Neural cell (in vitro differentiated cells): Measurements from ENCODE around the gene CNTNAP2. TPM values are rescaled to one million over a fixed set of nuclear protein-coding genes. Genes with fewer than 3 reads are reported as not detected.

Experiments used
- H2AFZ ChIP-seq: fragments of 200-600, 300-800 bp; sonication (generic), shearing (Covaris generic); 2 replicates; pipeline ENCODE4 v1.6.0; 2014; ENCODE audit warnings: low read depth, mild to moderate bottlenecking, antibody characterized with exemption, low read length, moderate library complexity
- H3F3A ChIP-seq: fragments of 200-600 bp; shearing (Covaris generic); 2 replicates; pipeline ENCODE4 v1.6.1; 2016; ENCODE audit warnings: mild to moderate bottlenecking, moderate library complexity, mixed read lengths, antibody characterized with exemption, low read length; ENCODE audit not compliant: insufficient read depth, poor library complexity, severe bottlenecking
- H3K27ac ChIP-seq: fragments of 200-600, 300-800 bp; sonication (generic), shearing (Covaris generic); 2 replicates; pipeline ENCODE4 v1.5.1; 2014; ENCODE audit warnings: mild to moderate bottlenecking, low read length, moderate library complexity
- H3K27me3 ChIP-seq: fragments of 300-800, 200-600 bp; sonication (generic), shearing (Covaris generic); 2 replicates; pipeline ENCODE4 v1.6.0; 2014; ENCODE audit warnings: mild to moderate bottlenecking, low read depth, low read length, moderate library complexity; ENCODE audit not compliant: insufficient read depth
- H3K36me3 ChIP-seq: fragments of 300-800, 200-600 bp; sonication (generic), shearing (Covaris generic); 2 replicates; pipeline ENCODE4 v1.5.1; 2014; ENCODE audit warnings: mild to moderate bottlenecking, antibody characterized with exemption, low read length, moderate library complexity; ENCODE audit not compliant: insufficient read depth
- H3K4me2 ChIP-seq: fragments of 300-800, 200-600 bp; sonication (generic), shearing (Covaris generic); 2 replicates; pipeline ENCODE4 v1.6.0; 2014; ENCODE audit warnings: mild to moderate bottlenecking, low read length
- H3K4me3 ChIP-seq: fragments of 300-800, 200-600 bp; sonication (generic), shearing (Covaris generic); 2 replicates; pipeline ENCODE4 v1.5.1; 2014; ENCODE audit warnings: mild to moderate bottlenecking, low read length, moderate library complexity
- H3K79me2 ChIP-seq: fragments of 200-600 bp; shearing (Covaris generic); replicated peaks from 2 replicates; pipeline ENCODE4 v1.6.0; 2014; ENCODE audit warnings: mild to moderate bottlenecking, low read length, moderate library complexity; ENCODE audit not compliant: insufficient read depth
- H3K9ac ChIP-seq: fragments of 300-800, 200-600 bp; sonication (generic), shearing (Covaris generic); 2 replicates; pipeline ENCODE4 v1.6.1; 2016; ENCODE audit warnings: mild to moderate bottlenecking, low read length, mixed read lengths
- H3K9me2 ChIP-seq: fragments of 200-600 bp; shearing (Covaris generic); 2 replicates; pipeline ENCODE4 v1.6.1; 2016; ENCODE audit warnings: mild to moderate bottlenecking, low read length, mixed read lengths; ENCODE audit not compliant: insufficient read depth
- H3K9me3 ChIP-seq: fragments of 200-600, 300-800 bp; sonication (generic), shearing (Covaris generic); 2 replicates; pipeline ENCODE4 v1.6.1; 2016; ENCODE audit warnings: mild to moderate bottlenecking, mixed run types, low read length, moderate library complexity, mixed read lengths
- H4K20me1 ChIP-seq: fragments of 200-600 bp; shearing (Covaris generic); 2 replicates; pipeline ENCODE4 v1.6.1; 2016; ENCODE audit warnings: mild to moderate bottlenecking, mixed run types; ENCODE audit not compliant: insufficient read depth
- CTCF ChIP-seq: fragments of 450-650 bp; IDR thresholded peaks from 2 replicates; pipeline ENCODE4 v1.5.1; 2014; ENCODE audit warnings: antibody characterized with exemption, mild to moderate bottlenecking, moderate library complexity; ENCODE audit not compliant: poor library complexity, severe bottlenecking
- EP300 ChIP-seq: fragments of 450-650 bp; conservative IDR thresholded peaks from 2 replicates; pipeline ENCODE4 v1.6.1; 2014; ENCODE audit warnings: antibody characterized with exemption, mild to moderate bottlenecking, moderate library complexity; ENCODE audit not compliant: poor library complexity, severe bottlenecking
- EZH2 ChIP-seq: fragments of 200-600, 300-800 bp; shearing (Covaris generic), sonication (generic); IDR thresholded peaks from 2 replicates; pipeline ENCODE4 v1.6.1; 2014; ENCODE audit warnings: antibody characterized with exemption, low read length, borderline replicate concordance, mild to moderate bottlenecking; ENCODE audit not compliant: insufficient read depth, poor library complexity, severe bottlenecking
- MXI1 ChIP-seq: fragments of 450-650 bp; conservative IDR thresholded peaks from 2 replicates; pipeline ENCODE4 v1.6.1; 2014; ENCODE audit warnings: antibody characterized with exemption, mild to moderate bottlenecking; ENCODE audit not compliant: poor library complexity, severe bottlenecking
- POLR2AphosphoS5 ChIP-seq: IDR thresholded peaks from 2 replicates; pipeline ENCODE4 v1.6.1; 2012
- RAD21 ChIP-seq: fragments of 450-650 bp; conservative IDR thresholded peaks from 2 replicates; pipeline ENCODE4 v1.6.1; 2014; ENCODE audit warnings: antibody characterized with exemption, mild to moderate bottlenecking, moderate library complexity
- SMC3 ChIP-seq: fragments of 450-650 bp; conservative IDR thresholded peaks from 2 replicates; pipeline ENCODE4 v1.6.1; 2014; ENCODE audit warnings: antibody characterized with exemption, mild to moderate bottlenecking, moderate library complexity; ENCODE audit not compliant: poor library complexity
- TAF1 ChIP-seq: IDR thresholded peaks from 2 replicates; pipeline ENCODE4 v1.6.1; 2012; ENCODE audit warnings: low read depth
- polyA plus RNA-seq: library from polyadenylated mRNA; depleted of rRNA; stranded (reverse); fragments of >200 nt; gene quantifications from 2 replicates; pipeline ENCODE4 v1.2.3, GENCODE V29; 2014
- TF ChIP-seq, protein P1 (sequence below): IDR thresholded peaks from 2 replicates; pipeline ENCODE4 v1.6.1; 2012; ENCODE audit warnings: borderline replicate concordance

CNTNAP2 gene
- polyA plus RNA-seq, 1 donor from 2014 or later: 276 TPM

- Histone ChIP-seq H3K36me3 (no peaks in the 10 kb centered on the region), H3F3A (no peaks in the 10 kb centered on the region), H3K27ac (no peak overlapping the region), H3K4me2 (no peak overlapping the region), H3K79me2 (no peaks in the 10 kb centered on the region), H3K9ac (no peak overlapping the region), H3K9me3 (no peaks in the 10 kb centered on the region), H3K4me3 (no peak overlapping the region), H2AFZ (no peak overlapping the region), H4K20me1 (no peaks in the 10 kb centered on the region), H3K9me2 (no peaks in the 10 kb centered on the region), H3K27me3 (no peaks in the 10 kb centered on the region)
- no peak for TF ChIP-seq MXI1
- no peak for TF ChIP-seq POLR2AphosphoS5
- TF ChIP-seq CTCF: no peak
- TF ChIP-seq TAF1: no peak
- TF ChIP-seq, protein P1, sequence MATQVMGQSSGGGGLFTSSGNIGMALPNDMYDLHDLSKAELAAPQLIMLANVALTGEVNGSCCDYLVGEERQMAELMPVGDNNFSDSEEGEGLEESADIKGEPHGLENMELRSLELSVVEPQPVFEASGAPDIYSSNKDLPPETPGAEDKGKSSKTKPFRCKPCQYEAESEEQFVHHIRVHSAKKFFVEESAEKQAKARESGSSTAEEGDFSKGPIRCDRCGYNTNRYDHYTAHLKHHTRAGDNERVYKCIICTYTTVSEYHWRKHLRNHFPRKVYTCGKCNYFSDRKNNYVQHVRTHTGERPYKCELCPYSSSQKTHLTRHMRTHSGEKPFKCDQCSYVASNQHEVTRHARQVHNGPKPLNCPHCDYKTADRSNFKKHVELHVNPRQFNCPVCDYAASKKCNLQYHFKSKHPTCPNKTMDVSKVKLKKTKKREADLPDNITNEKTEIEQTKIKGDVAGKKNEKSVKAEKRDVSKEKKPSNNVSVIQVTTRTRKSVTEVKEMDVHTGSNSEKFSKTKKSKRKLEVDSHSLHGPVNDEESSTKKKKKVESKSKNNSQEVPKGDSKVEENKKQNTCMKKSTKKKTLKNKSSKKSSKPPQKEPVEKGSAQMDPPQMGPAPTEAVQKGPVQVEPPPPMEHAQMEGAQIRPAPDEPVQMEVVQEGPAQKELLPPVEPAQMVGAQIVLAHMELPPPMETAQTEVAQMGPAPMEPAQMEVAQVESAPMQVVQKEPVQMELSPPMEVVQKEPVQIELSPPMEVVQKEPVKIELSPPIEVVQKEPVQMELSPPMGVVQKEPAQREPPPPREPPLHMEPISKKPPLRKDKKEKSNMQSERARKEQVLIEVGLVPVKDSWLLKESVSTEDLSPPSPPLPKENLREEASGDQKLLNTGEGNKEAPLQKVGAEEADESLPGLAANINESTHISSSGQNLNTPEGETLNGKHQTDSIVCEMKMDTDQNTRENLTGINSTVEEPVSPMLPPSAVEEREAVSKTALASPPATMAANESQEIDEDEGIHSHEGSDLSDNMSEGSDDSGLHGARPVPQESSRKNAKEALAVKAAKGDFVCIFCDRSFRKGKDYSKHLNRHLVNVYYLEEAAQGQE: no peak
These were observed 2326.3 kb downstream of the CNTNAP2 start for GRCh38 chr7:148442933-148443332.

GRCh38 chr7:148445260-148446044 is 2328.9 kb downstream of the CNTNAP2 start:
- no peaks in the 10 kb centered on the region for H3K9me3 ChIP-seq
- H3K27me3 ChIP-seq: no peaks in the 10 kb centered on the region
- H3F3A ChIP-seq: no peaks in the 10 kb centered on the region
- H3K9me2 ChIP-seq: no peaks in the 10 kb centered on the region
- no peak overlapping the region for H2AFZ ChIP-seq
- no peak overlapping the region for H3K9ac ChIP-seq
- no peaks in the 10 kb centered on the region for H3K36me3 ChIP-seq
- TF ChIP-seq TAF1 (no peak), EZH2 (no peak), MXI1 (no peak), POLR2AphosphoS5 (no peak), CTCF (no peak), EP300 (no peak), SMC3 (no peak), RAD21 (no peak)
- TF ChIP-seq, protein P1: no peak
- no peak overlapping the region for H3K4me3 ChIP-seq
- no peak overlapping the region for H3K27ac ChIP-seq
- no peak overlapping the region for H3K4me2 ChIP-seq
- H3K79me2 ChIP-seq: no peaks in the 10 kb centered on the region
- H4K20me1 ChIP-seq: no peaks in the 10 kb centered on the region
